ENCODE results near the gene CAMTA1.

DNA sequence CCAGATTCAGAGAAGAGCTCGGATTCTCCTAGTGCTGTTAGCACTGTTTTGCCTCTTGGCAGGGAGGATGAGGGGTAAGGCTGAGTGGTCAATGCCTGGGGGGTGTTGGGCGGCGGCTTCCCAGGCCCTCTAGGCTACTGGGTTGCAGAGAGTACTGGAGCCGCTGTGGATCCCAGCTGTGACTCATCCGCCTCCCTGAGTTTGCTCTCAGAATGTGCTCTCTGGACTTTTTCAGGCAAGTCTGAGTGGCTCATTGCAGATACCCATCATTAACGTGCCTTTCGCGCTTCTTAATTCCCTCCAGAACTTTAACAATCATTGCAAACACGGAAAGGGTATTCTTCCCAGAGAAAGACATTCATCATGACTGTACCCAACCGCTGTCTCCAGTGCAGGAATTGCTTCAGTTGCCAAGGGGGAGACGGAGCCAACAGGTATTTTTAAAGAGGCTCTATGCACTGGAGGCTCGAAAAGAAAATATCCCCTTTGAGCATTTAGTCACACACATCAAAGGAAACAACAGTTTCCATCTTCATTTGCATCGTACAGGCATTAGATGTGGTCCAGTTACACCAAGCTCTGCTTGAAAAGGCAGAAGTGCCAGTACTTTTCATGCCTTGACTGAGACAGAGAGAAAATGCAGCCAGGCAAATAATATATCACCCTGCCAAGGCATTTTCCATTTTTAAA is 14.4 kb upstream of the CAMTA1 start:
- TF ChIP-seq, protein P1, sequence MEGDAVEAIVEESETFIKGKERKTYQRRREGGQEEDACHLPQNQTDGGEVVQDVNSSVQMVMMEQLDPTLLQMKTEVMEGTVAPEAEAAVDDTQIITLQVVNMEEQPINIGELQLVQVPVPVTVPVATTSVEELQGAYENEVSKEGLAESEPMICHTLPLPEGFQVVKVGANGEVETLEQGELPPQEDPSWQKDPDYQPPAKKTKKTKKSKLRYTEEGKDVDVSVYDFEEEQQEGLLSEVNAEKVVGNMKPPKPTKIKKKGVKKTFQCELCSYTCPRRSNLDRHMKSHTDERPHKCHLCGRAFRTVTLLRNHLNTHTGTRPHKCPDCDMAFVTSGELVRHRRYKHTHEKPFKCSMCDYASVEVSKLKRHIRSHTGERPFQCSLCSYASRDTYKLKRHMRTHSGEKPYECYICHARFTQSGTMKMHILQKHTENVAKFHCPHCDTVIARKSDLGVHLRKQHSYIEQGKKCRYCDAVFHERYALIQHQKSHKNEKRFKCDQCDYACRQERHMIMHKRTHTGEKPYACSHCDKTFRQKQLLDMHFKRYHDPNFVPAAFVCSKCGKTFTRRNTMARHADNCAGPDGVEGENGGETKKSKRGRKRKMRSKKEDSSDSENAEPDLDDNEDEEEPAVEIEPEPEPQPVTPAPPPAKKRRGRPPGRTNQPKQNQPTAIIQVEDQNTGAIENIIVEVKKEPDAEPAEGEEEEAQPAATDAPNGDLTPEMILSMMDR (IDR thresholded peaks at IDR 0.05), result no peak
- TF ChIP-seq POLR2A (IDR thresholded peaks at IDR 0.05), result no peak

All from prostate gland (tissue), 2 donors.